Keratinocyte (primary cell): ENCODE measurements around the gene TPH1. TPM values are rescaled to one million over a fixed set of nuclear protein-coding genes. Genes with fewer than 3 reads are reported as not detected.

Experiments used
- DNase-seq: peaks from one replicate; pipeline ENCODE4 v3.0.0-alpha.2; 2011; ENCODE audit warnings: low read depth, missing footprints, low spot score
- FAIRE-seq: peaks from 2 replicates; lab custom pipeline; 2011; peaks lifted over from hg19 to GRCh38; lab: Jason Lieb, UNC
- H2AFZ ChIP-seq: 2 replicates; pipeline ENCODE4 v1.6.0; 2012; ENCODE audit warnings: low read length, control low read depth, inconsistent platforms; ENCODE audit not compliant: control insufficient read depth
- H3K27ac ChIP-seq: 2 replicates; pipeline ENCODE4 v1.5.1; 2011; ENCODE audit warnings: low read length; ENCODE audit not compliant: control insufficient read depth, insufficient read depth
- H3K27me3 ChIP-seq: 3 replicates; pipeline ENCODE4 v1.6.0; 2011; ENCODE audit warnings: low read length; ENCODE audit not compliant: control insufficient read depth, insufficient read depth; ENCODE audit errors: extremely low read depth
- H3K36me3 ChIP-seq, 2 experiments: 2 replicates in 1 of 2; 3 replicates in 1 of 2; pipeline ENCODE4 v1.5.1; 2011; ENCODE audit warnings: low read length in 2 of 2, mild to moderate bottlenecking in 1 of 2; ENCODE audit not compliant: control insufficient read depth in 2 of 2, insufficient read depth in 2 of 2; ENCODE audit errors: extremely low read depth in 1 of 2
- H3K4me1 ChIP-seq: 3 replicates; pipeline ENCODE4 v1.5.1; 2011; ENCODE audit warnings: low read length; ENCODE audit not compliant: control insufficient read depth, insufficient read depth; ENCODE audit errors: extremely low read depth
- H3K4me2 ChIP-seq: 3 replicates; pipeline ENCODE4 v1.6.0; 2011; ENCODE audit warnings: low read depth, low read length; ENCODE audit not compliant: control insufficient read depth, insufficient read depth; ENCODE audit errors: extremely low read depth
- H3K4me3 ChIP-seq, 3 experiments: fragments of 200-600 bp in 1 of 3; sonication (generic) in 1 of 3; 2 replicates in 2 of 3; 3 replicates in 1 of 3; pipeline ENCODE4 v1.5.1; 2011 to 2016; ENCODE audit warnings: low read length in 3 of 3, mild to moderate bottlenecking in 3 of 3, control low read depth in 2 of 3, inconsistent platforms in 1 of 3, low read depth in 1 of 3, mixed read lengths in 1 of 3, mixed run types in 1 of 3, moderate library complexity in 1 of 3; ENCODE audit not compliant: control insufficient read depth in 2 of 3, insufficient read depth in 2 of 3; ENCODE audit errors: extremely low read depth in 1 of 3
- H3K79me2 ChIP-seq: 2 replicates; pipeline ENCODE4 v1.6.0; 2012; ENCODE audit warnings: low read length; ENCODE audit not compliant: control insufficient read depth, insufficient read depth
- H3K9ac ChIP-seq: 3 replicates; pipeline ENCODE4 v1.6.0; 2011; ENCODE audit warnings: low read length; ENCODE audit not compliant: control insufficient read depth, insufficient read depth; ENCODE audit errors: extremely low read depth
- H3K9me1 ChIP-seq: 3 replicates; pipeline ENCODE4 v1.6.0; 2011; ENCODE audit warnings: low read length; ENCODE audit not compliant: control insufficient read depth, insufficient read depth; ENCODE audit errors: extremely low read depth
- H3K9me3 ChIP-seq: 2 replicates; pipeline ENCODE4 v1.5.1; 2012; ENCODE audit warnings: low read depth, low read length; ENCODE audit not compliant: control insufficient read depth
- H4K20me1 ChIP-seq: 3 replicates; pipeline ENCODE4 v1.6.0; 2011; ENCODE audit warnings: low read length; ENCODE audit not compliant: control insufficient read depth, insufficient read depth; ENCODE audit errors: extremely low read depth
- EZH2 ChIP-seq: IDR thresholded peaks from one replicate; pipeline ENCODE4 v1.6.1; 2012; ENCODE audit warnings: inconsistent platforms, mild to moderate bottlenecking, low read length, moderate library complexity
- dilution Hi-C: fragments of 300-500 bp; cut with MboI; formaldehyde crosslinking; loops from one replicate; pipeline ENCODE4 v1.7.0; 2020; ENCODE audit warnings: low sequenced_read_pairs; ENCODE audit not compliant: extremely low pct_ligation_motif_present
- polyA plus RNA-seq, 5 experiments: library from polyadenylated mRNA; depleted of rRNA in 3 of 5; stranded (reverse) in 3 of 5; stranded (forward) in 1 of 5; unstranded in 1 of 5; fragments of >200 nt; gene quantifications; 1 replicate in 1 of 5; 2 replicates in 3 of 5; 3 replicates in 1 of 5; pipeline versions ENCODE4 v1.2.1 to v1.2.3, GENCODE V29; 2011 to 2012; ENCODE audit warnings: missing spikeins in 2 of 5, low read depth in 1 of 5, low replicate concordance in 1 of 5
- TF ChIP-seq, protein P1 (sequence below), 3 experiments: IDR thresholded peaks in 1 of 3; conservative IDR thresholded peaks in 1 of 3; optimal IDR thresholded peaks in 1 of 3; 2 replicates in 2 of 3; 3 replicates in 1 of 3; pipeline versions ENCODE3 to v1.5.1; 2011; ENCODE audit warnings: low read length in 3 of 3, mild to moderate bottlenecking in 3 of 3, moderate library complexity in 2 of 3, control low read depth in 1 of 3, inconsistent platforms in 1 of 3; ENCODE audit not compliant: insufficient read depth in 2 of 3; ENCODE audit errors: extremely low read depth in 1 of 3

Gene TPH1
- polyA plus RNA-seq, 1 donor (not counting 4 experiments of a cell fraction or from before 2014, with no cell fraction given) = 0.22 TPM

DNA sequence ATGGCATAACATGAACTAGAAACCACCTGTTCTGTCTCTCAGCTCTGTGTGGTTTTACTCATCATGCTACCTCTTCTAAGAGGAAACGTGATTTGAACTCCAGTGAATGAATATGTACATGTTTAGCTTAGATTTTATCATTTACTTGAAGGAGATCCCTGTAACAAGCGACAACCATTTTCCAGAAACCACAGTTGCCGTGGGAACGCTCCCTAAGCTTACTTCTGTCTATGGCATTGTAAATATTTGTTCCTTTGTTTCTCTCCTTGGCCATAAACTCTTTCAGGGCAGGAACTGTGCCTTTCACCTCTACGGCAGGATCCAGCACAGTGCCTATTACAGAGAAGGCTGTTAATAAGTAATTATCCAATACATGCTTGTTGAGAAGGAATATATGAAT, 17.1 kb upstream of the TPH1 start:
- no peak for DNase-seq
- no peaks in the 10 kb centered on the region for H4K20me1 ChIP-seq
- H3K4me3 ChIP-seq = no peak overlapping the region
- H3K36me3 ChIP-seq = no peaks in the 10 kb centered on the region
- no peak overlapping the region for H3K27ac ChIP-seq
- H3K4me2 ChIP-seq = no peak overlapping the region
- no peak for TF ChIP-seq EZH2
- TF ChIP-seq, protein P1, sequence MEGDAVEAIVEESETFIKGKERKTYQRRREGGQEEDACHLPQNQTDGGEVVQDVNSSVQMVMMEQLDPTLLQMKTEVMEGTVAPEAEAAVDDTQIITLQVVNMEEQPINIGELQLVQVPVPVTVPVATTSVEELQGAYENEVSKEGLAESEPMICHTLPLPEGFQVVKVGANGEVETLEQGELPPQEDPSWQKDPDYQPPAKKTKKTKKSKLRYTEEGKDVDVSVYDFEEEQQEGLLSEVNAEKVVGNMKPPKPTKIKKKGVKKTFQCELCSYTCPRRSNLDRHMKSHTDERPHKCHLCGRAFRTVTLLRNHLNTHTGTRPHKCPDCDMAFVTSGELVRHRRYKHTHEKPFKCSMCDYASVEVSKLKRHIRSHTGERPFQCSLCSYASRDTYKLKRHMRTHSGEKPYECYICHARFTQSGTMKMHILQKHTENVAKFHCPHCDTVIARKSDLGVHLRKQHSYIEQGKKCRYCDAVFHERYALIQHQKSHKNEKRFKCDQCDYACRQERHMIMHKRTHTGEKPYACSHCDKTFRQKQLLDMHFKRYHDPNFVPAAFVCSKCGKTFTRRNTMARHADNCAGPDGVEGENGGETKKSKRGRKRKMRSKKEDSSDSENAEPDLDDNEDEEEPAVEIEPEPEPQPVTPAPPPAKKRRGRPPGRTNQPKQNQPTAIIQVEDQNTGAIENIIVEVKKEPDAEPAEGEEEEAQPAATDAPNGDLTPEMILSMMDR (optimal IDR thresholded peaks at IDR 0.05 in 1 of 3, IDR thresholded peaks at IDR 0.05 in 1 of 3, conservative IDR thresholded peaks at IDR 0.05 in 1 of 3; ENCODE audit: extremely low read depth in 1 of 3, insufficient read depth in 2 of 3, low read length in 3 of 3) = no peak
- no peaks in the 10 kb centered on the region for H3K9me1 ChIP-seq
- H3K9me3 ChIP-seq = no peaks in the 10 kb centered on the region
- no peak for FAIRE-seq
- no peak overlapping the region for H3K9ac ChIP-seq
- H3K27me3 ChIP-seq = no peaks in the 10 kb centered on the region
- no peaks in the 10 kb centered on the region for H3K4me1 ChIP-seq
- H3K79me2 ChIP-seq = no peaks in the 10 kb centered on the region
- no peak overlapping the region for H2AFZ ChIP-seq
- dilution Hi-C loops = no loop called here

DNA sequence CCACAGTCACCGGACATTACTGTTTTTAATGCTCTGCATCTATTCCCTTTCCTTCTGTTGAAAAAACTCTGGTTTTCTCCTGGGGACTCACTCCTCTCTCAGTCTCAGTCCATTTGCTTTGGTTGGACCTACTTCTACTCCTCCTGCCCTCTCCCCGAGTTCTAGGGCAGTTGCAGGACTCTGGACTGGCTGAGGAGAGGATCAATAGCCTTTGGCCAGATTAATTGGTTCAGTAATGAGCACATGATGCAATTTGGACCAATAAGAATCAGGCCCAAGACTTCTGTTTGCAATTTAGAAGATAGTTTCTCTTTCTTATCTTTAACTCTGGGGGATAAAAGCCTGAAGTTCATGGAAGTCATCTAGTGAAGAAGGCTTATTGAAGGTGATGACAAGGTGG, 15.3 kb upstream of the TPH1 start:
- no peaks in the 10 kb centered on the region for H3K79me2 ChIP-seq
- H2AFZ ChIP-seq = no peak overlapping the region
- no peak overlapping the region for H3K4me3 ChIP-seq
- H3K9me3 ChIP-seq = no peaks in the 10 kb centered on the region
- no peaks in the 10 kb centered on the region for H3K36me3 ChIP-seq
- H3K4me1 ChIP-seq = no peaks in the 10 kb centered on the region
- no peak overlapping the region for H3K4me2 ChIP-seq
- no peak overlapping the region for H3K27ac ChIP-seq
- no peak for TF ChIP-seq EZH2
- TF ChIP-seq, protein P1 (optimal IDR thresholded peaks at IDR 0.05 in 1 of 3, IDR thresholded peaks at IDR 0.05 in 1 of 3, conservative IDR thresholded peaks at IDR 0.05 in 1 of 3; ENCODE audit: extremely low read depth in 1 of 3, insufficient read depth in 2 of 3, low read length in 3 of 3) = no peak
- dilution Hi-C loops = no loop called here
- no peaks in the 10 kb centered on the region for H3K27me3 ChIP-seq
- FAIRE-seq = no peak
- H4K20me1 ChIP-seq = no peaks in the 10 kb centered on the region
- no peaks in the 10 kb centered on the region for H3K9me1 ChIP-seq
- H3K9ac ChIP-seq = no peak overlapping the region
- no peak for DNase-seq
